WI38 (cell line): ENCODE measurements around the gene PDE11A.

Experiments used
- H3K4me3 ChIP-seq: 2 replicates; pipeline ENCODE4 v1.5.1; 2011; ENCODE audit warnings: low read depth, mild to moderate bottlenecking, control low read depth, low read length
- CTCF ChIP-seq: IDR thresholded peaks from 2 replicates; pipeline ENCODE4 v1.5.1; 2012; ENCODE audit warnings: low read depth, mild to moderate bottlenecking, control low read depth, low read length

PDE11A gene

GRCh38 chr2:177612659-177613058 lies 459.9 kb downstream of the PDE11A start:
- no peak for TF ChIP-seq CTCF
- H3K4me3 ChIP-seq: no peak overlapping the region

- TF ChIP-seq CTCF: no peak
- H3K4me3 ChIP-seq: no peak overlapping the region
These were observed 461.2 kb downstream of the PDE11A start for GRCh38 chr2:177611310-177611886.

GRCh38 chr2:177610813-177611212 lies 461.8 kb downstream of the PDE11A start:
- no peak for TF ChIP-seq CTCF
- no peak overlapping the region for H3K4me3 ChIP-seq

- TF ChIP-seq CTCF: no peak
- H3K4me3 ChIP-seq: no peak overlapping the region
These were observed 465.9 kb downstream of the PDE11A start for GRCh38 chr2:177606636-177607035.

GRCh38 chr2:177604271-177605065 lies 468.1 kb downstream of the PDE11A start:
- H3K4me3 ChIP-seq: no peak overlapping the region
- TF ChIP-seq CTCF: peak; percentile 46

- no peak overlapping the region for H3K4me3 ChIP-seq
- TF ChIP-seq CTCF: no peak
These were observed 468.8 kb downstream of the PDE11A start for GRCh38 chr2:177603768-177604167.

GRCh38 chr2:177603181-177603580 lies 469.4 kb downstream of the PDE11A start:
- TF ChIP-seq CTCF: no peak
- H3K4me3 ChIP-seq: no peak overlapping the region
